Measurements from ENCODE around the gene ABCA3. TPM values are rescaled to one million over a fixed set of nuclear protein-coding genes. Genes with fewer than 3 reads are reported as not detected.

The ABCA3 gene
- total RNA-seq, 2 donors from 2014 or later, result 1.3 to 4.6 TPM

GRCh38 chr16:2372684-2373083 lies 32.2 kb upstream of the ABCA3 start:
- no peak for DNase-seq
- Histone ChIP-seq H3K9me3 (no peaks in the 10 kb centered on the region), H3K4me3 (no peak overlapping the region), H3K4me1 (no peaks in the 10 kb centered on the region), H3K36me3 (no peaks in the 10 kb centered on the region), H3K9ac (ENCODE audit: low read depth in 2 of 2, low read length in 2 of 2) (no peak overlapping the region), H3K27ac (no peak overlapping the region), H3K27me3 (no peaks in the 10 kb centered on the region)
- TF ChIP-seq, protein P1, sequence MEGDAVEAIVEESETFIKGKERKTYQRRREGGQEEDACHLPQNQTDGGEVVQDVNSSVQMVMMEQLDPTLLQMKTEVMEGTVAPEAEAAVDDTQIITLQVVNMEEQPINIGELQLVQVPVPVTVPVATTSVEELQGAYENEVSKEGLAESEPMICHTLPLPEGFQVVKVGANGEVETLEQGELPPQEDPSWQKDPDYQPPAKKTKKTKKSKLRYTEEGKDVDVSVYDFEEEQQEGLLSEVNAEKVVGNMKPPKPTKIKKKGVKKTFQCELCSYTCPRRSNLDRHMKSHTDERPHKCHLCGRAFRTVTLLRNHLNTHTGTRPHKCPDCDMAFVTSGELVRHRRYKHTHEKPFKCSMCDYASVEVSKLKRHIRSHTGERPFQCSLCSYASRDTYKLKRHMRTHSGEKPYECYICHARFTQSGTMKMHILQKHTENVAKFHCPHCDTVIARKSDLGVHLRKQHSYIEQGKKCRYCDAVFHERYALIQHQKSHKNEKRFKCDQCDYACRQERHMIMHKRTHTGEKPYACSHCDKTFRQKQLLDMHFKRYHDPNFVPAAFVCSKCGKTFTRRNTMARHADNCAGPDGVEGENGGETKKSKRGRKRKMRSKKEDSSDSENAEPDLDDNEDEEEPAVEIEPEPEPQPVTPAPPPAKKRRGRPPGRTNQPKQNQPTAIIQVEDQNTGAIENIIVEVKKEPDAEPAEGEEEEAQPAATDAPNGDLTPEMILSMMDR (IDR thresholded peaks at IDR 0.05), result no peak
- intact Hi-C loops (cut with DNase I), result no loop called here

- no peak for DNase-seq
- TF ChIP-seq, protein P1 (IDR thresholded peaks at IDR 0.05), result no peak
- H3K4me3 ChIP-seq, result no peak overlapping the region
- H3K27ac ChIP-seq, result no peak overlapping the region
- no peaks in the 10 kb centered on the region for H3K4me1 ChIP-seq
- intact Hi-C loops (cut with DNase I), result no loop called here
- no peaks in the 10 kb centered on the region for H3K27me3 ChIP-seq
- no peaks in the 10 kb centered on the region for H3K9me3 ChIP-seq
- no peaks in the 10 kb centered on the region for H3K36me3 ChIP-seq
- no peak overlapping the region for H3K9ac ChIP-seq (ENCODE audit: low read depth in 2 of 2, low read length in 2 of 2)
Observed at GRCh38 chr16:2371421-2371820, 30.9 kb upstream of the ABCA3 start.

DNA sequence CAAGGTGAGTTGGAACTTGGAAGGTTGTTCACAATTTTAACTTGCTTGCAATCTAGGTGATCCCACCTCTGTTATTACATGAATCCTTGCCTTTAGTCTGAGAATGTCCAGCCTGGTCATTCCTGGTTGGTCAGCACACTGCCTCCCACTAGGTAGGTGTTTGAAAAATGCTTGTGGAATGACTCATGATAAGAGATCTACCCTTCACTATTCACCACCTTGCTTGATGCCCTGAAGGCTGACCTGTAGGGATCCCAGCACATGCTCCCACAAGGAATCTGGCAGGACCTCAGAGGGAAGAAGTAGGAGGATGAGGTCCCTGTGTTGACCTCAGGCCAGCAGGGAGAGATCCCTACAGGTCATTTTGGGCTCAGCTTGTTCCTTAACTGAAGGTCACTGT lies 30.2 kb upstream of the ABCA3 start:
- no peaks in the 10 kb centered on the region for H3K36me3 ChIP-seq
- H3K4me3 ChIP-seq, result no peak overlapping the region
- TF ChIP-seq, protein P1 (IDR thresholded peaks at IDR 0.05), result no peak
- H3K4me1 ChIP-seq, result no peaks in the 10 kb centered on the region
- no peaks in the 10 kb centered on the region for H3K9me3 ChIP-seq
- H3K9ac ChIP-seq (ENCODE audit: low read depth in 2 of 2, low read length in 2 of 2), result no peak overlapping the region
- intact Hi-C loops (cut with DNase I), result no loop called here
- no peak for DNase-seq
- H3K27ac ChIP-seq, result no peak overlapping the region
- no peaks in the 10 kb centered on the region for H3K27me3 ChIP-seq

- Histone ChIP-seq H3K9me3 (no peaks in the 10 kb centered on the region), H3K36me3 (no peaks in the 10 kb centered on the region), H3K9ac (ENCODE audit: low read depth in 2 of 2, low read length in 2 of 2) (no peak overlapping the region), H3K27ac (no peak overlapping the region), H3K4me1 (no peaks in the 10 kb centered on the region), H3K4me3 (no peak overlapping the region), H3K27me3 (no peaks in the 10 kb centered on the region)
- no peak for DNase-seq
- intact Hi-C loops (cut with DNase I), result no loop called here
- TF ChIP-seq, protein P1 (IDR thresholded peaks at IDR 0.05), result no peak
Observed at GRCh38 chr16:2366660-2367309, 26.3 kb upstream of the ABCA3 start.

DNA sequence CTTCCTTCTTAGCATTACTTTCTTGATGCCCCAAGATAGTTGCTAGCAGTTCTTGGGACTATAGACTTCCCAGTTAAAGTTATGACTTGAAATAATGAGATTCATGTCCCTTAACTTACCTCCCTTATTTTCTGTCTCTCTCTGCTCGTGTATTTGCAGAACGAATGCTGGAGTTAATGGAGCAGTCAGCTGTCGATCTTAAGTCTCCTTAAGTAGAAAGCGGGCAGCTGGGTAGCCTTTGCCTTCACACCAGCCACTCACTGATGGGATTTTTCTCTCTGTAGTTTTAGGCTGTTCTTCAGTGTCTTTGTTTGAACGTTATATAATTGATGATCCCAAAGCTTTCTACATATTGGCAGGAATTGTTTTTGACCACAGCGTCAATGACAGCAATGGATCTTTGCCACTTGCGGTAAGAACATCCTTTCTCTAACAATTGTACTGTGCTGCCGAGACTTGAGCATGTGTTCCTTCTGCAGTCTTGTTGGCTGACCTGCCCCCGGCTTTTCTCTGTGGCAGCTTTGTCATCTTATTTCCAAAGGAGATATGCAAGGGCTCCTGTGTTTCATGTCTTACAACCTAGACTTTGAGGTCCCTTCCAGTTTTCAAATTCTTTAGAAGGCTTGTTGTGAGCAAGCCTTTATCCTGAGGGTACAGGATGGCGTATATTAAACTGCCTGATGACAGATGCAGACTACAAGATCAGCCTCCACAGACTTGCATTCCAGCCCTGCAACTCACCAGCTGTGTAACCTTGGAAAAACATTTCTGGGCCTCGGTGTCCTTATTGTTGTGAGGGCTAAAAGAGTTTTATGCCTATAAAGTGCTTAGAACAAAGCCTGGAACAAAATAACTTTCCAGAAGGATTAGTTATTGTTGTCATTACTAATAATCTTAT lies 25.1 kb upstream of the ABCA3 start:
- TF ChIP-seq, protein P1 (IDR thresholded peaks at IDR 0.05), result no peak
- Histone ChIP-seq H3K4me3 (no peak overlapping the region), H3K27me3 (no peaks in the 10 kb centered on the region), H3K9ac (ENCODE audit: low read depth in 2 of 2, low read length in 2 of 2) (no peak overlapping the region), H3K27ac (no peak overlapping the region), H3K4me1 (no peaks in the 10 kb centered on the region), H3K9me3 (no peaks in the 10 kb centered on the region), H3K36me3 (no peaks in the 10 kb centered on the region)
- intact Hi-C loops (cut with DNase I), result no loop called here
- DNase-seq, result no peak
